ENCODE measurements around the gene GPC6. TPM values are rescaled to one million over a fixed set of nuclear protein-coding genes. Genes with fewer than 3 reads are reported as not detected.

GPC6 gene
- polyA plus RNA-seq, 1 donor from 2014 or later = 9.0 TPM

GRCh38 chr13:94408314-94409036 lies 1181.9 kb downstream of the GPC6 start:
- Histone ChIP-seq H3K27ac (ENCODE audit: low read length) (no peak overlapping the region), H2AFZ (ENCODE audit: low read depth, low read length) (no peak overlapping the region), H3K9ac (ENCODE audit: low read length) (no peak overlapping the region), H4K20me1 (ENCODE audit: insufficient read depth) (no peaks in the 10 kb centered on the region), H3K4me3 (ENCODE audit: low read length) (no peak overlapping the region), H3K27me3 (ENCODE audit: insufficient read depth, low read depth, low read length) (no peaks in the 10 kb centered on the region), H3K36me3 (ENCODE audit: insufficient read depth, low read length) (no peaks in the 10 kb centered on the region), H3K4me2 (ENCODE audit: low read length) (no peak overlapping the region), H3K9me3 (ENCODE audit: low read length) (no peaks in the 10 kb centered on the region), H3K79me2 (replicated peaks; ENCODE audit: insufficient read depth, low read length) (no peaks in the 10 kb centered on the region), H3K9me2 (ENCODE audit: insufficient read depth, low read length) (no peaks in the 10 kb centered on the region), H3F3A (ENCODE audit: insufficient read depth, low read length, poor library complexity, severe bottlenecking) (no peaks in the 10 kb centered on the region)
- TF ChIP-seq TAF1 (IDR thresholded peaks at IDR 0.05; ENCODE audit: low read depth) (no peak), REST (IDR thresholded peaks at IDR 0.05; ENCODE audit: borderline replicate concordance) (no peak), EZH2 (IDR thresholded peaks at IDR 0.05; ENCODE audit: borderline replicate concordance, insufficient read depth, low read length, poor library complexity, severe bottlenecking) (no peak), CTCF (IDR thresholded peaks at IDR 0.05; ENCODE audit: poor library complexity, severe bottlenecking) (no peak), MXI1 (conservative IDR thresholded peaks at IDR 0.05; ENCODE audit: poor library complexity, severe bottlenecking) (no peak), RAD21 (conservative IDR thresholded peaks at IDR 0.05) (no peak), EP300 (conservative IDR thresholded peaks at IDR 0.05; ENCODE audit: poor library complexity, severe bottlenecking) (no peak), SMC3 (conservative IDR thresholded peaks at IDR 0.05; ENCODE audit: poor library complexity) (no peak), POLR2AphosphoS5 (IDR thresholded peaks at IDR 0.05) (no peak)

- no peaks in the 10 kb centered on the region for H4K20me1 ChIP-seq (ENCODE audit: insufficient read depth)
- no peaks in the 10 kb centered on the region for H3K27me3 ChIP-seq (ENCODE audit: insufficient read depth, low read depth, low read length)
- no peaks in the 10 kb centered on the region for H3F3A ChIP-seq (ENCODE audit: insufficient read depth, low read length, poor library complexity, severe bottlenecking)
- H2AFZ ChIP-seq (ENCODE audit: low read depth, low read length) = no peak overlapping the region
- no peak overlapping the region for H3K4me3 ChIP-seq (ENCODE audit: low read length)
- no peak for TF ChIP-seq SMC3 (conservative IDR thresholded peaks at IDR 0.05; ENCODE audit: poor library complexity)
- TF ChIP-seq EP300 (conservative IDR thresholded peaks at IDR 0.05; ENCODE audit: poor library complexity, severe bottlenecking) = no peak
- TF ChIP-seq MXI1 (conservative IDR thresholded peaks at IDR 0.05; ENCODE audit: poor library complexity, severe bottlenecking) = no peak
- no peak for TF ChIP-seq CTCF (IDR thresholded peaks at IDR 0.05; ENCODE audit: poor library complexity, severe bottlenecking)
- no peaks in the 10 kb centered on the region for H3K79me2 ChIP-seq (replicated peaks; ENCODE audit: insufficient read depth, low read length)
- H3K9ac ChIP-seq (ENCODE audit: low read length) = no peak overlapping the region
- no peaks in the 10 kb centered on the region for H3K9me3 ChIP-seq (ENCODE audit: low read length)
- H3K27ac ChIP-seq (ENCODE audit: low read length) = no peak overlapping the region
- H3K4me2 ChIP-seq (ENCODE audit: low read length) = no peak overlapping the region
- no peaks in the 10 kb centered on the region for H3K9me2 ChIP-seq (ENCODE audit: insufficient read depth, low read length)
- no peaks in the 10 kb centered on the region for H3K36me3 ChIP-seq (ENCODE audit: insufficient read depth, low read length)
Observed at GRCh38 chr13:94411747-94412146, 1185.1 kb downstream of the GPC6 start.

Measured in neural cell (in vitro differentiated cells).